Suppressor macrophage (primary cell): ENCODE data around the gene EME2.
"Not testable (repeated sequence)": the region's sequence is repeated elsewhere in the genome, so short reads cannot be mapped to it uniquely, and the experiment has no call there.

Experiments used
- DNase-seq, 4 experiments: peaks; one replicate each; pipeline ENCODE4 v3.0.0-alpha.2; 2020 to 2022

The EME2 gene

DNA sequence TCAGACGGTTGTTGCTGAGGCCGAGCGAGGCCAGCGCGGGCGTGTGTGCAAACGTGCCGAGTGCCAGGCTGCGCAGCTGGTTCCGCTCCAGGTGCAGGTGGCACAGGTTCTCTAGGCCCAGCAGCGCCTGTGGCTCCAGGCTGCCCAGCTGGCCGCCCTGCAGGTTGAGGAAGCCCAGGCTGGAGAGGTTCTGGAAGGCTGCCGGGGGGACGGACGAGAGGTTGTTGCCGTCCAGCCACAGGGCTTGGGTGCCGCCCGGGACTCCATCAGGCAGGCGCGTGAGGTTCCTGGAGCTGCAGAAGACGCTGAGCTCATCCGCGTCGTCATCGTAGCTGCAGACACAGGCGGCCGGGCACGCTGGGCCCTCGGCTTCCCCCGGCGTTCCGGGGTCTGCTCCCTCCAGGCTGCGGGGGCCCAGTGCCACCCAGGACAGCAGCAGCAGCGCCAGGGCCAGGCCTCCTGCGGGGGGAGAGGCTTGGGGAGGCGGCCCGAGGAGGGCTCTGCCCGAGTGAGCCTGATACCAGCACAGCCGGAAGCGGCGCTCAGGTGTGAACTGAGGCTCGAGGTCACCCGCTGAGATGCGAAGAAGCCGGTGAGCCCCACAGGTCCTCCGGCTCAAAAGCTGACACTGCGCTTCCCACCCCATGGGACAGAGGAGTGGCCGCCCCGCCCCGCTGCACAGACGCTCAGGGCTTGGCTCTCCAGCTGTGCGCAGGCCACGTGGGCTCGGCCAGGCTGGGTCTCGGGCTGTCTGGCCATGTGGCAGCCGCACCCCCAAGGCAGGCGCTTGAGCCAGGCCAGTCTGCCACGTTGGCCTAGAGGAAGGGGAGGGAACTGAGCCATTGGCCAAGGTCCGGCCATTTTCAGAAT, 19.6 kb downstream of the EME2 start:
- DNase-seq, result no peak

DNA sequence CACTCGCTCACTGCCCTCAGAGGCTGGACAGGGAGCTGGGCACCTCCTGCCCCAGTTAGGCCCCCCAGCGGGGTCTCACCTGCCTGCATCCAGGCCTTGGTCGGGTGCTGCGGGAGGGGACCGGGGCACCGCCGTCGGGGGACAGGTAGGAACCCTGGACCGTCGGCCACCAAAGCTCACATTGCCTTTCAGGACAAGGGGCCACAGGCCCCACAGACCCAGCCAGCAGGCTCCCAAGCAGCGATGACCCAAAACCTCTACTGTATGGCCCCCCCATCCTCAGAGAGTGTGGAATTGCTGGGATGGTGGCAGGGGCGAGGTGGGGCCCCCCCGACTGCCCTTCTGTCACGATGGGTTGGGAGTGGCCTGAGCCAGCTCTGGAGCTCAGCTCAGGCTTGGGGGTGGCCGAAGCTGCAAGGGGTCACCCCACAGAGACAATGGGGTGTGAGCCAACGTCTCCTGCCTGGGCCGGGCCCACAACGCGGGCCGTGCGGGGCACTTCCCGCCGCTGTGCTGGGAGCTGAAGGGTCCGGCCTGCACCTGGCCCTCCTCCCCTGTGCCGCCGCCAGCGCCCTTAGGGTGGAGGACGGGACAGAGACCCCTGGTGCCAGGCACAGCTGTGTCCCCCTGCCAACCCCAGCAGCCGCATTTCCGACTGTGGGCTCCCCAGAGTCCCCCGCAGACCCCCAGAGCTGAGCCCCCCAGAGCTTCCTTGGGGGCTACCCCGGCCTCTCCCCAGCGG, 20.4 kb downstream of the EME2 start:
- no peak for DNase-seq

DNA sequence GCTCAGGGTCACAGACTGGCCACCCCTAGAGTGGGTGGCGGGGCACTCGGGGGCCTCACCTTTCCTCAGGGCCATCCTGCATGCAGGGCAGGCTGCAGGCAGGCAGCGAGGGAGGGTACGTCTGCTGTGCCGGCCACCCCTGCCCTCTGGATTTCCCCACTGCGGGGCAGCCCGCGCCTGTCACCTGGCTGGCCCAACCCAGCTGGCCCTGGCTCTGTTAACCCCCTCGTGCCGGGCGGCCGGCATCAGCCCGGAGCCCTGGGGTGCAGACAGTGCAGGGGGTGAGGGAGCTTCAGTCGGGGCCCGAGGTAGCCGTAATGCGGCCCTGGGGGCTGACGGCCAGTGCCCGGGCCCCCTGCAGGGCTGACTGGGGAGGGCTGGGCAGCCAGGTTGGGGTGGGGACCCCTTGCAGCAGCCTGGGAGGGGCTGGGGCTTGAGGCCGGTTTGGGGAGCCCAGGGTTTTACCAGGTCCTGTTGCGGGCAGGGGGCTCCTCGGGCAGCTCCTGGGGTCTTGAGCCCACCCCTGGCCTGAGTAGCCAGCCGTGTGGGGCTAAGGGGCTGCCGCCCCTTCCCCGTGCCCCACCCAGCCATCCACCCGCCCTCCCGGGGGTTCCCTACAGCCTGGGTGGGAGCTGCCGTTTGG, 21.1 kb downstream of the EME2 start, which contains the start of gene IGFALS:
Gene IGFALS (minus strand): TSS at position 128 of the 643 bp plus-strand sequence. CDS start 53 bp downstream, at position 75.
- DNase-seq, result no peak

DNA sequence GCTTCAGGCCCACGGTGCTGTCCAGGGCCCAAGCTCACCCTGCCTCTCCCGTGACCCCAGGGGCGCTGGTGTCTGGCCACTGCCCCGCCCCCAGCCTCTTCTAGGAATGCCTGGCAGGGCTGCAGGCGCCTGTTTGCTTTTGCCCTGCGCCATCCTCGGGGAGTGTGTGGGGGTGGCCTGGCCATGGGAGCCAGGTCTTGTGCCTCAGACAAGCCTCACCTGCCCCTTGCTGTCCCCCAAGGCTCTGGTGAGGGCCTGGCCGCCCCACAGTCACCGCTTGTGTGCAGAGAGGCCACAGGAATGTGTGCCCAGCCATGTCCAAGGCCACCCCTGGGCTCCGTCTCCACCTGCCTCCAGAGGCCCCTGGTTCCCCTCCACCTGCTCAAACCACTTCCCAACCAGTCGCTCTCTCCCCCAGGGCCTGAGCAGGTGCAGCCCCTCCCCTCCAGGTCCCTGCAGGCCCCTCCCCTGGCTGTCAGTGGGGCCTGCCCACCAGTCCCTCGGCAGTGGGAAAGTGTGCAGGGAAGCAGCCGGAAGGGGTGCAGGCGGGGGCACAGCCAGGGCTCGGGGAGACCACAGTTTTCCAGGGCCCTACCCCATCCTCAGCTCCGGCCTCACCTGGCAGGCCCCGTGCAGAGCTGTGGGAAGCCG, 21.7 kb downstream of the EME2 start:
- no peak for DNase-seq

DNA sequence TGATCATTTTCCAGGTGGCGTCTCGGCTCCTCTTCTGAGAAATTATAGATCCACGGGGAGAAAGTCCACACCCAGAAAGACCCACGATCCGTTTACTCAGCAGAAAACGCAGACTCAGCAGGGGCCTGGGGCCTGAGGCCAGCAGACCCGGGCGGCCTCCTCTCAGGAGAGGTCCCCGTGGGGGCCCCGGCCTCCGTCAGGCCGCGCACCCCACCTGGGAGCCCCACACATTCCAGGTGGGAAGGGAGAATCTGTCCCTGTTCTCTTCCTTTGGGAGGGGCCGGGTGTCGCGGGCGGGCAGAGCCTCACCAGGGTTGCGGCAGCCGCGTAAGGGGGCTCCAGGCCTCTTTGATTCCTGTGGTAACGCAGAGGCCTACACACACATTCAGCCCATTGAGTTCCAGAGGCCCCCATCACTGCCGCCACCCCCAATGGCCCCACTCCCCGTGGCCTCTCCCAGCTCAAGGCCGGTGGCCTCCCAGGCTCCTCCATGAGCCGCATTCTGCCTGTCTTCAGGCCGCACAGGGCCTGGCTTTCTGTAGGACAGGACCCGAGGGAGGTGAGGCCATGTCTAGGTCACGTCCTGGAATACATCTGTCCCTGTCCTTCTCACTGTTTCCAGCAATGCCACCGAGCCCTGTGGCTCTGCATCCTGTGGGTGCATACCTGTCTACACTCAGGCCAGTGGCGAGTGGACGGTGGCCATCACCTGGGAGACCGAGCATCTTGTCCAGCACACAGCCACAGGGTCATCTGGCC, 22.5 kb downstream of the EME2 start:
- DNase-seq, result no peak

DNA sequence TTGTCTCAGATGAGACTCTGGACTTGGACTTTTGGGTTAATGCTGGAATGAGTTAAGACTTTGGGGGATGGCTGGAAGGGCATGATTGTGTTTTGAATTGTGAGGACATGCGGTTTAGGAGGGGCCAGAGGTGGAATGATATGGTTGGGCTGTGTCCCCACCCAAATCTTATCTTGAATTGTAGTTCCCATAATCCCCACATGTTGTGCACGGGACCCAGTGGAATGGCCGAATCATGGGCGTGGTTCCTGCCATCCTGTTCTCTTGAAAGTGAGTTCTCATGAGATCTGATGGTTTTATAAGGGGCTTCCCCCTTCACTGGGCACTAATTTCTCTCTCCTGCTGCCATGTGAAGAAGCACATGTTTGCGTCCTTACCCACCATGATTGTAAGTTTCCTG, 26.7 kb downstream of the EME2 start:
- not testable (repeated sequence) for DNase-seq

DNA sequence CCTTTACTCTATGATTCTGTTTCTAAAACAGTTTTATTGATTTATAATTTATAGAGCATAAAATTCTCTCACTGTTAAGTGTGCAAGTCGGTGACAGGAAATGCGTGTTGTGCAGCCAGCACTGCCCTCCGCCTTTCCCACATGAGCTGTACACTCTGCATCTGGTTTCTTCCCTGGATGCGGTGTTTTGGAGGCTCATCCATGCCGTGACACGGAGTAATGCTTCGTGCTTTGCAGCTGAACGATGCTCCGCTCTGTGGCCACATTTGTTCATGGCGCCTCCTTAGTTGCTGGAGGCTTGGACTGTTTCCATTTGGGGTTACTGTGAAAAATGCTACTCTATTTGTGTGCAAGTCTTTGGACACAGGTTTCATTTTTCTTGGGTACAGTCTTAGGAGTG, 28.1 kb downstream of the EME2 start:
- DNase-seq, result no peak

DNA sequence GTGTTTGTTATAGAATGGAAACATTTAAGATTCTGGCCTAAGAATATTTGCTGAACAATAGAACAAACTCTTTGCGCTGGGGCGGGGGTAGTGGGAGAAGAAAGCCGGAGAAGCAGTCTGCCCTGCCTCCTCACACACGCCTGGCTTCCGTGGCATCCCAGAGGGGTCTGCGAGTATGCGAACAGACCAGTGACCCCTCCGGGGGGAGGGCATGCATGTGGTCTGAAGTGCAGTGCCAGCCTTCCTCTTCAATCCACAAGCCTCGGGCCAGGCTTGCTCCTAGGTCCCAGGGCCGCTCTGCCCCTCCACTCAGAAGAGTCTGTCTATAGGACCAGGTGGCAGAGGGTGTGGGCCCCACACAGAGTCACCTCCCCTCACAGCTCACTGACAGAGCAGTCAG, 35.0 kb downstream of the EME2 start:
- no peak for DNase-seq

DNA sequence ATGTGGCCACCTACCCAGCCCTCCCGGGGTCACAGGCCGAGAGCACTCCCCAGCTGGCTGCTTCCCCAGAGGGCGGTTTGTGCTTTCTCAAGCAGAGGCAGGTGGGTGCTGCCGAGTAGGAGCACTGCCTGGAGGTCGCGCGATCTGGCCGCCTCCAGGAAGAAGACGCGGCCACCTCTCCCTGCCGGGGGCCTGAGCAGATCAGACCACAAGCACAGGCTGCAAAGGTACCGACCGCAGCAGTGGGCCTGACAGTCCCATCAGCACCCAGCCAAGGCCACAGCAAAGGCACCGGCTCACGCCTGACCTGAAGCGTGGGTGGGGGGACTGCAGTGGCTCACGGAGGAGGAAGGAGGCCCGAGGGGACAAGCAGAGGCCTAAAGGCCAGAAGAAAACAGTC, 36.1 kb downstream of the EME2 start:
- no peak for DNase-seq

DNA sequence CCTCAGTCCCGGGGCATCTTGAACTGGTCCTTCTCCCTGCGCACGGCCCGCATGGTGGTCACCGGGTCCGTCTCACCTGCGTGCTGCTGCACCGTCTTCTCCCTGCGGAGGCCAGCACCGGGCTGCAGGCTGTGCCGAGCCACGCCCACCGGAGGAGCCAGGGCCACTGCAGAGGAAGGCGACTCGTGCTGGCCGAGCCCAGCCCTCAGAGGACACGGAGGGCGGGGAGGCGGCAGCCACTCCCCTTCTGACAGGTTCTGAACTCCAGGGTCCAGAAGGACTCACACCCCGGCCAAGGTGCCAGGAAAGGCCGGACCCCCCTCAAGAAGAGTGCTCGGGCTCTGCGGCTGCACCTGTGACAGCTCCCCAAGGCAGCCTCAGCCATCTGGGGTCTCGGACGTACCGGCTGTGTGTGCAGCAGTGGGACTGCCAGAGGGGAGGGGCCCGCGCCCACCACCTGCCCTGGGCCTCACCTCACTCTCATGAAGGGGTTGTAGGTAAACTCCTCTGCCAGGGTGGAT, 36.7 kb downstream of the EME2 start:
- no peak for DNase-seq

DNA sequence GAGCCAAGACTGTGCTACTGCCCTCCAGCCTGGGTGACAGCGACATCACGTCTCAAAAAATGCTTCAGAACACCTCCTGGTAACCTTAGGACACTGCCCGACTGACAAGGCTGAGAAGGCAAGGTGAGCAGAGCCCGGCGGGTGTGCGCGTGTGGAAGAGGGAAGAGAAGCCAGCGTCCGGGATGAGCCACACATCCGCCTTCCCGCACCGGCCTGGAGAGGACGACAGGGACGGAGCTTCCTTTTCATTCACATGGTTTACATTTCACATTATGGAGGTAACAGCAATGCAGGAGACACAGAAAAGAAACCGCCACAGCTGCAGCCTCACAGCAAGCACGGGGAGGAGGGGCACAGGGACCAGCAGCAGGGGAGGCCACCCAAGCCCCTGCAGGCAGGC, 37.5 kb downstream of the EME2 start:
- no peak for DNase-seq

DNA sequence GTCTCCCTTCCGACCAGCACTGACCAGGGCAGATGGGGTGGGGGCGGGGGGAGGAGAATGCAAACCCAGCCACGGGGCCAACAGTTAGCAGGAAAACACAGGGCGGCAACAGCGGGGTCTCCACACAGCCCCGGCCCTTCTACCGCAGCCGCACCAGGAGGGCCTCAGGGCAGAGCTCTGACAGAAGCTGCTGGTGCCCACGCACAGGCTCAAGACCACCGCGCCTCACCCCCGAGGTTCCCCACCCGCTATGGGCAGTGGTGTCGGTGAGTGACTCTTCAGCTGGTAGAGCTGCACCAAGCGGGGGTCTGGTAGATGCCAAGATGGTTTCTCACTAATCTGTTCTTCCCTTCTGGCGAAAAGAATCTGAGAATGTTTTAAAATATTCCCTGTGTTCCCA, 37.9 kb downstream of the EME2 start:
- no peak for DNase-seq

DNA sequence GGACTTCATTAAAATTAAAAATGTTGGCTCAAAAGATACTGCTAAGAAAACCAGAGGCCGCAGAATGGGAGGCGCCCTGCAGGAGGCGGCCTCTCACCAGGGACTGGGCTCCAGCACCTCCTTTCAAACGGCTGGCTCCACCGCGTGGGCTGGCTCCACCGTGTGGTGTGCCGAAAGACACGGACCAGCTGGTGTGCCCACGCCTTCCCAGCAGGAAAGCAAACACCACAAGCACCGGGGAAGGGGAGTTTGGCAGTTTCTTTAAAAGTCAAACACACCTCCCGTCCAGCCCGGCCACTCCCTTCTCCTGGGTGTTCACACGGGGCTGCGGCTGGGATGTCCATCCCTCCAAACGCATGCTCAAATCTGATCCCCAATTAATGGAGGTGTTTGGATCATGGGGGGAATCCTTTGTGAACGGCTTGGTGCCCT, 40.1 kb downstream of the EME2 start:
- peak; percentile 71 to 89 (median 78) for DNase-seq

DNA sequence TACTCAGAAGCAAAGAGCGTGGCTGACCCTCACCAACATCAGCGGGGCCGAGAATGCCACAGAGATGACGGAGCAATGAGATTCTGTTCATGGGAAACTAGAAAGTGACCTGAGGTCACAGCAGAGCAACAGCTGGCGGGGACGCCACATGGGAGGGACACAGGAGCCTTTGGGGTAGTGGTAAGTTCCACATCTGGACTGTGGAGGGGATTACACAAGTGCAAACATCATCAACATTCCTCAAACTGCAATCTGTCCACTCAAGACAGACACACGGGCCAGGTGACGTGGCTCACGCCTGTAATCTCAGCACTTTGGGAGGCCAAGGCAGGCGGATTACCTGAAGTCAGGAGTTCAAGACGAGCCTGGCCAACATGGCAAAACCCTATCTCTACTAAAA, 42.9 kb downstream of the EME2 start:
- DNase-seq, result no peak

DNA sequence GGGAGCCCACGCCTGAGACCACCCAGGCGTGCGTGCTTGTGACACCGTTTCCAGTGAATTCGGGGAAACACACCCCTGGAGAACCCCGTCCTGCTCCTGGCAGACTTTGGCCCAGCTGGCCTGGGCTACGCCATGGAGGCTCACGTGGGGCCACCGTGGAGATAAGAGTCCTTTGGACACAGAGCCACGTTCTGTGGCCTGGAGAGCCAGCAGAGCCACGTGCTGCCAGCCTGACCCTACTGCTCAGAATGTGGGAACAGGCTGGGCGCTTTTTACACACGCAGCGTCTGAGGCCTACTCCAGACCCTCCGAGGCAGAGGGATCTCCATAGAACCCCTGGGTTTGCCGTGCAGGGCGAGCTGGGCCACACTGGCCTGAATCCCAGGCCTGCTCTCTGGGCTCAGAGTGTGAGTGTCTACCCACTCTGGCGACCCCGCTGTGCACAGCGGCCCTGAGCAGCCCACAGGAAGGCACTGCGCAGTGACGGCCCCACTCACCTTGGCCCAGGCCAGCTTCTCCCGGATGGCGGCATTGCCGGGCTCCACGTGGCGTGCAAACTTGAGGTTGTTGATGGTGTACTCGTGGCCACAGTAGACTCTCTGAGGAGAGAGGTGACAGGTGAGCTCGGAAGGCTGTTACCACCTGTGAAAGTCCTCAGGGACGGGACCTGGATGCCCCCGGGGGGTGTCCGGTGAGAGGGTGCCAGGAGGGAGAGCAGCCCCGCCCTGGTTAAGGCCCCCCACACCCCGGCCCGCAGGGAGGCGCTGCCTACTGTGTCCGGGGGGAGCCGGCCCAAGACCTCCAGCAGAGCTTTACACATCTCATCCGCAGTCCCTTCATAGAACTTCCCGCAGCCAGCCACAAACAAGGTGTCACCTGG, 44.0 kb downstream of the EME2 start:
- no peak for DNase-seq

DNA sequence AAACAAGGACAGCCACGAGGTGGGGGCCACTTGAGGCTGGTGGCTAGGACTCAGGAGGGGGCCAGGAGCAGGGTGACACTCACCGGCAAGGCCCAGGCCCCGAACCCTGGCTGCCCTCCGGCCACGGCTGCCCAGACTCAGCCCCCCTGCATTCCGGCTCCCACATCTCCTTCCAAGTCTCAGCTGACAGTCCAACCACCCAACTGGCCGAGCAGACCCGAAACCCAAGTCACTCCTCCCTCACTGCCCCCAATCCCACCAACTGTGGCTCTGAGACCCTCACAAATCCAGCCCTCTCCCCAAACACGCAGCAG, 44.6 kb downstream of the EME2 start:
- no peak for DNase-seq

DNA sequence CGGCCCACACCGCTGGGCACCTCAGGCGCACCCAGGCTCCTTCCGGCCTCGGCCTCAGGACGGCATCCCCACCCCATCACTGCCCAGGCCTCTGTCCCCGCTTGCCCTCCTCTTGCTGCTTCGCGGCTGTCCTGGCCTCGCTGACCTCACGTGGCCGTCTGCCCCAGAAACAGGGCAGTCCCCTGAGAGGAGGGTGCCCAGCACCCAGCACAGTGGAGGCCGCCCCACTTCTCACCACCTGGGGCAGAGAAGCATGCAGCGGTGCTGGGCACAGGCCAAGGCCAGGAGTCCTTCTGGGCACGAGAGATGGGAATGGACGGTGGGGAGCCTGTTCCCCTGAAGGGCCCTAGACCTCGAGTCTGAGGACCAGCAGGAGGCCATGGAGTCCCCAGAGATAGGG, 45.1 kb downstream of the EME2 start:
- no peak for DNase-seq

DNA sequence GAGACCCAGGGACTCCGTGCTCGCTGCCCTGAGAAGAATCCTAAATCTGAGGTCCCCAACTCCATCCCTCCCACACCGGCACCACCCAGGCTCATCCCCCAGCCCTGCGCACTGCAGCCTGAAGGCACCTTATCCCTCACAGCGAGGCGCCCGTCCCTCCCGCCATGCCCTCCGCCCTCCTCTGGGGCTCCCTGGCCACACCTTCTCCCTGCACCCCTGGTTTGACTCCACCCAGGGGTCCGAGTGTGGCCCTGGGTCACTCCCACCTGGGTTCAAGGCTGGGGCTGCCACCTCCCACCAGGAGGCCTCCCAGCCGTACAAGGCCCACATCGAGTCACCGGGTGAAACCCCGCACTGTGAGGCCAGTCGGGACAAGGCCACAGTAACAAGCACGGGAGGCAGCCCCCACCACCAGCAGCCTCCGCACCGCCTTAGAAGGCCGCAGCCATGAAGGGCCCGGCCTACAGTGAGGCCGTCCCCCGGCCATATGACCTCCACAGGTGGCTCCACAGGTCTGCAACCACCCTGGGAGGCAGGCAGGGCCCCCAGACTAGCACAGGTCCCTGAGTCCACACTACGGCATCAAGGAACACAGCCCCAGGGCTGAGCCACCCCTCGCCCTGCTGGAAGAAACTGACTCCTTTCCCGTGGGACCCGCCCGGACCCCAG, 45.7 kb downstream of the EME2 start:
- no peak for DNase-seq

DNA sequence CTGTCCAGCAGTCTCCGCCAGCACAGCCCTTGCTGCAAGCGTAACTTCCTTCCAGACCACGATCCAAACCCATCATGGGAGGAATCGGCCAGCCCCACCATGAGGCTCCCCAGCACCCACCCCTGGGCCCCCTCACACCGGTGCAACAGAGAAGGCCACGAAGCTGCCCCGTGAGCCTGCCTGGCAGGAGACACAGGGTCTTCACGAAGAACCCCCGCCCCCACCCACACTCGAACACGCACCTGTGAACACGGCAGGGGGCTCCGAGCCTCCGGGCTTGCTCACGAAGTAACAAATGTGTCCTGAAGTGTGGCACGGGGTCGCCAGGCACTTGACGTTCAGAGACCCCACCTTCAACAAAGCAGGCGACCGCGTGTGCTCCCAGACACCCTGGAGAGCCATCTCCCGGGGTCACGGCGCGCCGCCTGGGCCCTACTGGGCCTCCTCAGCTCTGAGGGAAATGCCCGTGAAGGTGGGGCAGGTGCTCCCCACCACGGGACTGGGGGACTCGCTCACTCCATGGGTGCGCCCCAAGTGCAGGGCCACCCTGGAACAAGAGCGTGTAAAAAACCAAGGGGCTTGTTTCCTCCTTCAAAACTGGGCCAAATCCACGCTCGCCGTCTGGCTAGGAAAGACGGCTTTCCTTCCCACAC, 46.4 kb downstream of the EME2 start:
- no peak for DNase-seq

DNA sequence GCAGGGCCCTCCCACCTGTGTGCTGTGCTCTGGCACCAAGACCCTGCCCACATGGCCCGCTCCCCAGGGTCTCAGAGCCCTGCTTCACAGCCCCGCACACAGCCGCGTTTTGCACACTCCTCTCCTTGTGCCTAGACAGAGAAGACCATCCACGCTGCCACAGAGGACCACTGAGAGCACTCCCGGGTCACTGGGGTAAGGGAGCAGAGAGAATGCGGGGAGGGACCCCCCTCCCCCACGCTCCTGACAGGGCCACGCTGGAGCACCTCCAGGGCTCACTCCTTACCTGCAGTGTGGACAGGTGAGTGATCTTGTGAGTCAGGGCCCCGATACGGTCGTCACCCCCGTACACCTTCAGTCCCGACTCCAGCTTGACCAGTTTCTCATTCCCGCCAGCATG, 47.0 kb downstream of the EME2 start:
- DNase-seq, result no peak
